SU-DHL-6 (cell line): ENCODE data around the gene NAV2.

Source experiments
- H2AFZ ChIP-seq: fragments of 200-600 bp; sonication (generic); 2 replicates; pipeline ENCODE4 v1.6.1; 2014; ENCODE audit warnings: low read depth, mild to moderate bottlenecking, moderate library complexity, mixed read lengths, antibody characterized with exemption, low read length; ENCODE audit not compliant: severe bottlenecking
- H3F3A ChIP-seq: fragments of 200-600 bp; shearing (Covaris generic); 2 replicates; pipeline ENCODE4 v1.6.0; 2016; ENCODE audit warnings: antibody characterized with exemption, mild to moderate bottlenecking; ENCODE audit not compliant: insufficient read depth
- H3K27ac ChIP-seq: fragments of 200-600 bp; sonication (generic); 2 replicates; pipeline ENCODE4 v1.5.1; 2016; ENCODE audit warnings: low read depth, mild to moderate bottlenecking, low read length, moderate library complexity, mixed read lengths
- H3K27me3 ChIP-seq: fragments of 200-600 bp; sonication (generic), shearing (Covaris generic); 2 replicates; pipeline ENCODE4 v1.6.0; 2014; ENCODE audit warnings: mild to moderate bottlenecking, low read length
- H3K36me3 ChIP-seq: fragments of 200-600 bp; sonication (generic); 2 replicates; pipeline ENCODE4 v1.6.1; 2014; ENCODE audit warnings: mild to moderate bottlenecking, low read length, mixed read lengths
- H3K4me2 ChIP-seq: fragments of 300-600, 200-600 bp; shearing (Covaris generic), sonication (generic); 2 replicates; pipeline ENCODE4 v1.6.0; 2014; ENCODE audit warnings: low read length, low read depth, mild to moderate bottlenecking; ENCODE audit not compliant: poor library complexity, severe bottlenecking
- H3K4me3 ChIP-seq: fragments of 200-600 bp; sonication (generic); 2 replicates; pipeline ENCODE4 v1.5.1; 2014; ENCODE audit warnings: antibody characterized with exemption, low read length, mild to moderate bottlenecking, mixed read lengths; ENCODE audit not compliant: insufficient read depth, poor library complexity, severe bottlenecking
- H3K79me2 ChIP-seq: fragments of 200-600 bp; sonication (generic); 2 replicates; pipeline ENCODE4 v1.6.1; 2014; ENCODE audit warnings: mild to moderate bottlenecking, low read length, moderate library complexity; ENCODE audit not compliant: insufficient read depth
- H3K9ac ChIP-seq: fragments of 200-600 bp; sonication (generic); 2 replicates; pipeline ENCODE4 v1.7.0; 2014; ENCODE audit warnings: mild to moderate bottlenecking, low read length
- H3K9me2 ChIP-seq: fragments of 200-600 bp; sonication (generic); replicated peaks from 2 replicates; pipeline ENCODE4 v1.6.1; 2014; ENCODE audit warnings: low read length; ENCODE audit not compliant: insufficient read depth
- H3K9me3 ChIP-seq: fragments of 200-600 bp; sonication (generic); 2 replicates; pipeline ENCODE4 v1.6.1; 2014; ENCODE audit warnings: low read length, mixed read lengths; ENCODE audit not compliant: insufficient read depth
- H4K20me1 ChIP-seq: fragments of 200-600 bp; sonication (generic); 2 replicates; pipeline ENCODE4 v1.6.1; 2014; ENCODE audit warnings: low read depth, mild to moderate bottlenecking, antibody characterized with exemption, low read length, moderate library complexity, mixed read lengths
- EZH2phosphoT487 ChIP-seq: fragments of 200-600 bp; sonication (generic), shearing (Covaris generic); conservative IDR thresholded peaks from 2 replicates; pipeline ENCODE4 v1.6.1; 2018; ENCODE audit warnings: mild to moderate bottlenecking, antibody characterized with exemption, low read length, moderate library complexity, mixed read lengths
- TF ChIP-seq, protein P1 (sequence below): fragments of 200-600 bp; sonication (generic); IDR thresholded peaks from one replicate; pipeline ENCODE4 v1.5.1; 2017; ENCODE audit warnings: antibody characterized with exemption, mild to moderate bottlenecking, low read length, moderate library complexity; ENCODE audit not compliant: insufficient read depth, poor library complexity, severe bottlenecking

The NAV2 gene

GRCh38 chr11:19693146-19693545 is 19.5 kb upstream of the NAV2 start:
- no peaks in the 10 kb centered on the region for H3F3A ChIP-seq
- H3K9ac ChIP-seq, result no peak overlapping the region
- H3K4me2 ChIP-seq, result no peak overlapping the region
- no peaks in the 10 kb centered on the region for H3K27me3 ChIP-seq
- no peaks in the 10 kb centered on the region for H3K9me3 ChIP-seq
- H3K9me2 ChIP-seq, result no peaks in the 10 kb centered on the region
- no peaks in the 10 kb centered on the region for H3K36me3 ChIP-seq
- TF ChIP-seq, protein P1, sequence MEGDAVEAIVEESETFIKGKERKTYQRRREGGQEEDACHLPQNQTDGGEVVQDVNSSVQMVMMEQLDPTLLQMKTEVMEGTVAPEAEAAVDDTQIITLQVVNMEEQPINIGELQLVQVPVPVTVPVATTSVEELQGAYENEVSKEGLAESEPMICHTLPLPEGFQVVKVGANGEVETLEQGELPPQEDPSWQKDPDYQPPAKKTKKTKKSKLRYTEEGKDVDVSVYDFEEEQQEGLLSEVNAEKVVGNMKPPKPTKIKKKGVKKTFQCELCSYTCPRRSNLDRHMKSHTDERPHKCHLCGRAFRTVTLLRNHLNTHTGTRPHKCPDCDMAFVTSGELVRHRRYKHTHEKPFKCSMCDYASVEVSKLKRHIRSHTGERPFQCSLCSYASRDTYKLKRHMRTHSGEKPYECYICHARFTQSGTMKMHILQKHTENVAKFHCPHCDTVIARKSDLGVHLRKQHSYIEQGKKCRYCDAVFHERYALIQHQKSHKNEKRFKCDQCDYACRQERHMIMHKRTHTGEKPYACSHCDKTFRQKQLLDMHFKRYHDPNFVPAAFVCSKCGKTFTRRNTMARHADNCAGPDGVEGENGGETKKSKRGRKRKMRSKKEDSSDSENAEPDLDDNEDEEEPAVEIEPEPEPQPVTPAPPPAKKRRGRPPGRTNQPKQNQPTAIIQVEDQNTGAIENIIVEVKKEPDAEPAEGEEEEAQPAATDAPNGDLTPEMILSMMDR, result no peak
- TF ChIP-seq EZH2phosphoT487, result no peak
- no peaks in the 10 kb centered on the region for H3K79me2 ChIP-seq
- H4K20me1 ChIP-seq, result no peaks in the 10 kb centered on the region
- no peak overlapping the region for H3K4me3 ChIP-seq
- H3K27ac ChIP-seq, result no peak overlapping the region
- no peak overlapping the region for H2AFZ ChIP-seq

DNA sequence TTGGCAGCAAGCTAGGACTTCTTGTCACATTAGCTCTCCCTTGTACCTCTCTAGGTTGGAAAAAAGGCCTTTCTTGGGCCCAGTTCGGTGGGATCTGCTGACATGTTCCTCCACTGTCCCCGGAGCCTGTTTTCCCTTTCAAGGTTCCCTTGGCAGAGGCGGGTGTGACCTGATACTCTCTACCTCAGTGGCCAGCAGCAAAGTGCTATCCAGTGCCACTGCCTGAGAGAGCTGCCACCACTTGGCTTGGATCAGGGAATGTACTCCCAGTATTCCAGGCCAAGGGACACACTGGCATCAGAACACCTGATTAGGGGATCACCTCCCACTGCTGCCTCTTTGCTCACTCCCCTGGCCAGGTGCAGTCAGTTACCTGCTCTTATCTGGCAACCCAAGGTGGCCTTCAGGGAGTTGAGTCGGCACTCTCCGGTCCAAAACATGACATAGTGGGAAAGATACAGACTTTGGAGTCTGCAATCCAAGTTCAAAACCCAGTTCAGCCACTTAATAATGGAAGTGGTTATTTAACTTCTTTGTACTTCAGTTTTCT is 17.8 kb upstream of the NAV2 start:
- Histone ChIP-seq H3K79me2 (no peaks in the 10 kb centered on the region), H3K9me3 (no peaks in the 10 kb centered on the region), H3K9me2 (no peaks in the 10 kb centered on the region), H3K9ac (no peak overlapping the region), H3F3A (no peaks in the 10 kb centered on the region), H3K27me3 (no peaks in the 10 kb centered on the region), H2AFZ (no peak overlapping the region), H3K36me3 (no peaks in the 10 kb centered on the region), H4K20me1 (no peaks in the 10 kb centered on the region), H3K4me3 (no peak overlapping the region), H3K4me2 (no peak overlapping the region), H3K27ac (no peak overlapping the region)
- TF ChIP-seq EZH2phosphoT487, result no peak
- TF ChIP-seq, protein P1, result no peak

DNA sequence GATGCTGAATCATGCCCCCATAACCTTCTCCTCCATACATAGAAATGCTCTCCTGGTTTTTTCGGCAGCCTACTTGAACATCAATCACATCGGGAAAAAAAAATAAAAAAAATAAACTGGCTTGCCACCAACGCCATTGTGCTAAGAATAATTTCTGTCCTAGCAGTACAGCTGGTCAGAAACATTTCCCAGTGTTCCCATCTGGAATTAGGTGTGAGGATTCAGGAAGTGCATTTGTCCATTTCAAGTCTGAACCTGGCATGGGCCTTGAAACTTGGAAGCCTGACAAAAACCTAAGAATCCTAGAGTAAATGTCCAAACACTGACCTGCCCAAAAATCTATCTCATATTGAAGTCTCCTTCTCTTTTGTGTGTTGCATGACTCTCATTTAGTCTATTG is 16.6 kb upstream of the NAV2 start:
- Histone ChIP-seq H3K79me2 (no peaks in the 10 kb centered on the region), H3K4me2 (no peak overlapping the region), H3F3A (no peaks in the 10 kb centered on the region), H3K4me3 (no peak overlapping the region), H3K9me3 (no peaks in the 10 kb centered on the region), H3K9me2 (no peaks in the 10 kb centered on the region), H4K20me1 (no peaks in the 10 kb centered on the region), H3K36me3 (no peaks in the 10 kb centered on the region), H3K27me3 (no peaks in the 10 kb centered on the region), H3K9ac (no peak overlapping the region), H2AFZ (no peak overlapping the region), H3K27ac (no peak overlapping the region)
- TF ChIP-seq, protein P1, result no peak
- no peak for TF ChIP-seq EZH2phosphoT487

DNA sequence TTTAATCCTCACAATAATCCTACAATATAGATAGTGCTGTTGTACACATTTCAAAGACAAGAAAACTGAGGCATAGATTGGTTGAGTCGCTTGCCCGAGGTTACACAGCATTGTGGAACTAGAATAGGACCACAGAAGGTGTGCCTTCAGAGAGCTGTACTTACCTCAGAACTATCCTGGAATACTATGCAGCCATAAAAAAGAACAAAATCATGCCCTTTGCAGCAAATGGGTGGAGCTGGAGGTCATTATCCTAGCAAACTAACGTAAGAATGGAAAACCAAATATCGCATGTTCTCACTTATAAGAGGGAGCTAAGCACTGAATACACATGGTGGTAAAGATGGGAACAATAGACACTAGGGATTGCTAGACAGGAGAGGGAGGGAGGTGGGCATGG is 15.7 kb upstream of the NAV2 start:
- H3K27ac ChIP-seq, result no peak overlapping the region
- H3K9ac ChIP-seq, result no peak overlapping the region
- no peak overlapping the region for H3K4me3 ChIP-seq
- H3K4me2 ChIP-seq, result no peak overlapping the region
- H3K9me2 ChIP-seq, result no peaks in the 10 kb centered on the region
- no peaks in the 10 kb centered on the region for H3F3A ChIP-seq
- no peaks in the 10 kb centered on the region for H4K20me1 ChIP-seq
- no peaks in the 10 kb centered on the region for H3K27me3 ChIP-seq
- no peaks in the 10 kb centered on the region for H3K36me3 ChIP-seq
- no peaks in the 10 kb centered on the region for H3K79me2 ChIP-seq
- H3K9me3 ChIP-seq, result no peaks in the 10 kb centered on the region
- TF ChIP-seq, protein P1, result no peak
- TF ChIP-seq EZH2phosphoT487, result no peak
- H2AFZ ChIP-seq, result no peak overlapping the region
